Parathyroid adenoma (tissue), 2 donors: Measurements from ENCODE around the gene IQSEC3.
"Not testable (repeated sequence)": the region's sequence is repeated elsewhere in the genome, so short reads cannot be mapped to it uniquely, and the experiment has no call there.

Experiments
- H2AFZ ChIP-seq: fragments of 300-600 bp; sonication (generic); one replicate; pipeline ENCODE4 v1.7.0; 2017; ENCODE audit warnings: antibody characterized with exemption, mild to moderate bottlenecking
- H3K27ac ChIP-seq: fragments of 300-600 bp; sonication (generic); one replicate; pipeline ENCODE4 v1.7.0; 2017
- H3K27me3 ChIP-seq: fragments of 300-600 bp; sonication (generic); one replicate; pipeline ENCODE4 v1.7.0; 2017; ENCODE audit warnings: low read length; ENCODE audit not compliant: control insufficient read depth, insufficient read depth
- H3K36me3 ChIP-seq: fragments of 300-600 bp; sonication (generic); one replicate; pipeline ENCODE4 v1.7.0; 2017; ENCODE audit warnings: low read length; ENCODE audit not compliant: control insufficient read depth, insufficient read depth
- H3K4me1 ChIP-seq: fragments of 300-600 bp; sonication (generic); one replicate; pipeline ENCODE4 v1.7.0; 2017; ENCODE audit warnings: control low read depth
- H3K4me2 ChIP-seq: fragments of 300-600 bp; sonication (generic); one replicate; pipeline ENCODE4 v1.7.0; 2017; ENCODE audit warnings: low read length
- H3K4me3 ChIP-seq: fragments of 300-600 bp; sonication (generic); one replicate; pipeline ENCODE4 v1.7.0; 2017; ENCODE audit warnings: low read depth, low read length
- H3K79me2 ChIP-seq: fragments of 300-600 bp; sonication (generic); one replicate; pipeline ENCODE4 v1.7.0; 2017; ENCODE audit warnings: control low read depth
- H3K9ac ChIP-seq: fragments of 300-600 bp; sonication (generic); one replicate; pipeline ENCODE4 v1.7.0; 2017; ENCODE audit warnings: mild to moderate bottlenecking
- H3K9me3 ChIP-seq: fragments of 300-600 bp; sonication (generic); one replicate; pipeline ENCODE4 v1.7.0; 2017; ENCODE audit warnings: low read length; ENCODE audit not compliant: control insufficient read depth
- CTCF ChIP-seq: fragments of 300-600 bp; sonication (generic); IDR thresholded peaks from one replicate; pipeline ENCODE4 v1.7.0; 2017; ENCODE audit warnings: antibody characterized with exemption, mild to moderate bottlenecking
- donor health status: primary hyperparathyroidism.

Gene IQSEC3

DNA sequence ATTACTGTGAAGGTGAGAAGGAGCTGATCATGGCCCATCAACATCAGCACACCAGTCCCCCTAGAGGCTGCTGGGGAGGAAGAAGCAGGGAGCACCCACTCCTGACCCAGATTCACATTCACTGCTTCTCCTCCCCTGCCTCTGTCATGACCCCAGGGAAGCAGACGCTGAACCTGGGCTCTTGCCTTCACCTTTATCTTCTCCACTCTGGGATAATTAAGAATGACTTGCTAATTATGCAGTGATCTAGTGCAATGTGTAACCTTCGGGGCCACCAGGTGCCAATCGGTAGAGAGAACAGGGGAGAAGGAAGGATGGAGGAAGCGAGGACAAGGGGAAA lies 44.4 kb upstream of the IQSEC3 start:
- Histone ChIP-seq H3K27me3 (no peaks in the 10 kb centered on the region), H3K9ac (no peak overlapping the region), H3K9me3 (no peaks in the 10 kb centered on the region), H3K27ac (no peak overlapping the region), H3K4me2 (no peak overlapping the region), H3K4me1 (no peaks in the 10 kb centered on the region), H3K36me3 (no peaks in the 10 kb centered on the region), H3K4me3 (no peak overlapping the region), H3K79me2 (peaks cover 3% of the 10 kb centered on the region), H2AFZ (no peak overlapping the region)
- no peak for TF ChIP-seq CTCF

DNA sequence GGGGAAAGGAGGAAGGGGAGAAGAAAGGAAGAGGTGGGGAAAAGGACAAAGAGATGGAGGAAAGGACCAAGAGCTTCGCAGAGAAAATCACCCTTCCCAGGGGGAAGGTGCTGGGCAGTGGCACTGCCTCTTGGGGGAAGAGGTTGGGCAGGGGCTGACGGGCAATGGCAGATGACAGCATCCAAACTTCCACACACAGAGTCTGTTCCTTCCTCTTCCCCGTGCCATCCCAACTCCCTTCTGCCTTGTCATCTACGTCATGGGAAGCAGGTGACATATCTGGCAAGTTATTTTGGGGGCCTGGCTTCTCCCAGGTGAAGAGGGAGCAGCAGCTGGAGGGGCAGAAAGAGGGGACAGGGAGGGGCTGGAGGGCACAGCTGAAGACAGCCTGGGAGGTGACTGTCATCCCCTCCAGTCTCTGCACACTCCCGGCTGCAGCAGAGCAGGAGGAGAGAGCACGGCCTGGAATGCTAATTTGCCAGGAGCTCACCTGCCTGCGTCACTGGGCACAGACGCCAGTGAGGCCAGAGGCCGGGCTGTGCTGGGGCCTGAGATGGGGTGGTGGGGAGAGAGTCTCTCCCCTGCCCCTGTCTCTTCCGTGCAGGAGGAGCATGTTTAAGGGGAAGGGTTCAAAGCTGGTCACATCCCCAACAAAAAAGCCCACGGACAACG lies 43.9 kb upstream of the IQSEC3 start:
- no peak overlapping the region for H3K9ac ChIP-seq
- H3K36me3 ChIP-seq: no peaks in the 10 kb centered on the region
- H3K4me2 ChIP-seq: no peak overlapping the region
- H3K4me3 ChIP-seq: no peak overlapping the region
- no peaks in the 10 kb centered on the region for H3K27me3 ChIP-seq
- H3K4me1 ChIP-seq: no peaks in the 10 kb centered on the region
- no peak overlapping the region for H3K27ac ChIP-seq
- no peak for TF ChIP-seq CTCF
- no peak overlapping the region for H2AFZ ChIP-seq
- H3K79me2 ChIP-seq: peaks cover 3% of the 10 kb centered on the region
- no peaks in the 10 kb centered on the region for H3K9me3 ChIP-seq

DNA sequence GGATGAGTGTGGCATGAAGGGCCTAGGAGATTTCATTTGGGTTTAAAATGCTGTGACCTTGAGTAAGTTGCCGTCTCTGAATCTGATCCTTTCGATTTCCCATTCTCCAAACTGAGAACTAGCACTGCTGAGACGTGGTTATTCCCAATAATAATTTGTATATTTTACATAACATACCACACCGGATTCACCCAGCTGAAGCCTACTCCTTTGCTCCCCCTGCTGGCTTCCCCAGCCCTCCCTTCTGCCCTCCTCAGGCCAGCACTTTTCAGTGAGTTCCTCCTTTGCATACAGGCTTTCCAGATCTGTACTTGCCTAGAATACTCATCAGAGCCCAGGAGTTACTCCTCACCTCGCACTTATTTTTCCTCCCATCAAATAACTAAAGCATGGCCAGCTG lies 38.7 kb upstream of the IQSEC3 start:
- not testable (repeated sequence) for H3K4me3 ChIP-seq, H3K27me3 ChIP-seq, H3K36me3 ChIP-seq, H2AFZ ChIP-seq, H3K79me2 ChIP-seq, H3K4me2 ChIP-seq, H3K27ac ChIP-seq, H3K4me1 ChIP-seq, H3K9ac ChIP-seq, H3K9me3 ChIP-seq

DNA sequence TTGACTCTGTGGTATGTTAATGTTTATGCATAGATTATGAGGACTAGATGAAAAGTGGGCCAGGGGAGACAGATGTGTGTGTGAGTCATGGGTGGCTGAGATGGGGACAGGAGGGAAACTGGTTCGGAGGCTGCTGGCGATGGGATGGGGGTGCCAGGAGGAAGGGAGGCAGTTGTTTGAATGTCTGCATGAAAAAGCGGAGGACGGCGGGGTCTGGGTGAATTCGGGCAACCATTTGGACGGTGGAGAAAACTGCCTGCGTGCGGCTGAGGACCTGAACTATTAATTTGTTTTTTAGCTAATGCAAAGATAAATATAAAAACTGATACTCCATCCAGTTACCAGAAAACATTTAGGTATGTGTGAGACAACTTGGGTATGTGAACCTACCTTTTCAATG lies 27.8 kb upstream of the IQSEC3 start:
- H3K79me2 ChIP-seq, H3K4me2 ChIP-seq, H2AFZ ChIP-seq, H3K36me3 ChIP-seq, H3K9ac ChIP-seq, H3K27ac ChIP-seq, H3K27me3 ChIP-seq, H3K9me3 ChIP-seq, H3K4me1 ChIP-seq, H3K4me3 ChIP-seq: not testable (repeated sequence)

- H3K9me3 ChIP-seq, H3K27ac ChIP-seq, H3K79me2 ChIP-seq, H3K36me3 ChIP-seq, H2AFZ ChIP-seq, H3K27me3 ChIP-seq, H3K4me2 ChIP-seq, H3K4me3 ChIP-seq, H3K9ac ChIP-seq, H3K4me1 ChIP-seq: not testable (repeated sequence)
These were observed 26.9 kb upstream of the IQSEC3 start for GRCh38 chr12:39555-40265.

GRCh38 chr12:44352-44751 lies 22.2 kb upstream of the IQSEC3 start:
- H3K27ac ChIP-seq, H3K4me3 ChIP-seq, H2AFZ ChIP-seq, H3K4me1 ChIP-seq, H3K9ac ChIP-seq, H3K79me2 ChIP-seq, H3K9me3 ChIP-seq, H3K4me2 ChIP-seq, H3K27me3 ChIP-seq, H3K36me3 ChIP-seq: not testable (repeated sequence)

- not testable (repeated sequence) for H3K27ac ChIP-seq, H3K27me3 ChIP-seq, H3K4me2 ChIP-seq, H3K4me1 ChIP-seq, H3K36me3 ChIP-seq, H2AFZ ChIP-seq, H3K9me3 ChIP-seq, H3K4me3 ChIP-seq, H3K9ac ChIP-seq, H3K79me2 ChIP-seq
These were observed 21.2 kb upstream of the IQSEC3 start for GRCh38 chr12:45235-45990.

- H3K27ac ChIP-seq, H3K27me3 ChIP-seq: not testable (repeated sequence)
These were observed 20.6 kb upstream of the IQSEC3 start for GRCh38 chr12:45991-46358.

DNA sequence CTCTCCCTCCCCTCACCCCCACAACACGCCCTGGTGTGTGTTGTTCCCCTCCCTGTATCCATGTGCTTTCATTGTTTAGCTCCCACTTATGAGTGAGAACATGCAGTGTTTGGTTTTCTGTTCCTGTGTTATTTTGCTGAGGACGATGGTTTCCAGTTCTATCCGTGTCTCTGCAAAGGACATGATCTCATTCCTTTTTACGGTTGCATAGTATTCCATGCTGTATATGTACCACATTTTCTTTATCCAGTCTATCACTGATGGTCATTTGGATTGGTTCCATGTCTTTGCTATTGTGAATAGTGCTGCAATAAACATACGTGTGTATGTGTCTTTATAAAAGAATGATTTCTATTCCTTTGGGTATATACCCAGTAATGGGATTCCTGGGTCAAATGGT lies 20.0 kb upstream of the IQSEC3 start:
- H3K4me3 ChIP-seq, H3K9ac ChIP-seq, H3K27ac ChIP-seq, H3K4me1 ChIP-seq, H2AFZ ChIP-seq, H3K36me3 ChIP-seq, H3K79me2 ChIP-seq, H3K4me2 ChIP-seq, H3K9me3 ChIP-seq, H3K27me3 ChIP-seq: not testable (repeated sequence)

More at GRCh38 chr12:45991-46358, 20.6 kb upstream of the IQSEC3 start:
- not testable (repeated sequence) for H3K4me3 ChIP-seq, H3K79me2 ChIP-seq, H3K9me3 ChIP-seq, H2AFZ ChIP-seq, H3K4me1 ChIP-seq, H3K4me2 ChIP-seq, H3K36me3 ChIP-seq, H3K9ac ChIP-seq
